Right lobe of liver (tissue), 6 donors: ENCODE results near the gene CDO1. TPM values are rescaled to one million over a fixed set of nuclear protein-coding genes. Genes with fewer than 3 reads are reported as not detected.
"Not testable (repeated sequence)": the region's sequence is repeated elsewhere in the genome, so short reads cannot be mapped to it uniquely, and the experiment has no call there.

Experiments used
- ATAC-seq, 4 donors: fragments of 200-7000 bp; cut with Tn5 transposase; one replicate each; pipeline ENCODE4 v1.9.1; 2020; ENCODE audit warnings: mild to moderate bottlenecking in 4 of 4, moderate library complexity in 4 of 4
- DNase-seq, 3 donors: peaks; one replicate each; pipeline ENCODE4 v3.0.0-alpha.2; 2020
- H3K27ac ChIP-seq, 3 donors: fragments of 200-600 bp; one replicate each; pipeline ENCODE4 v1.8.0; 2022
- H3K27me3 ChIP-seq, 2 donors: fragments of 200-600 bp; one replicate each; pipeline ENCODE4 v1.8.0; 2022
- H3K36me3 ChIP-seq, 4 donors: fragments of 200-600 bp; sonication (generic) in 1 of 4; one replicate each; pipeline versions ENCODE4 v1.5.1 to v1.8.0; 2017 to 2022; ENCODE audit warnings: control low read depth in 1 of 4
- H3K4me1 ChIP-seq, 4 donors: fragments of 200-600 bp; sonication (generic) in 1 of 4; one replicate each; pipeline versions ENCODE4 v1.5.1 to v1.8.0; 2017 to 2022; ENCODE audit warnings: control low read depth in 1 of 4
- H3K4me3 ChIP-seq, 3 donors: fragments of 200-600 bp; one replicate each; pipeline ENCODE4 v1.8.0; 2022
- H3K9me3 ChIP-seq, 4 donors: fragments of 200-600 bp; sonication (generic) in 1 of 4; one replicate each; pipeline versions ENCODE4 v1.5.1 to v1.8.0; 2017 to 2022; ENCODE audit warnings: control low read depth in 1 of 4
- CTCF ChIP-seq, 4 donors: fragments of 200-600 bp in 3 of 4; fragments of 450-650 bp in 1 of 4; IDR thresholded peaks; one replicate each; pipeline versions ENCODE4 v1.5.1 to v1.8.0; 2016 to 2022; ENCODE audit warnings: antibody characterized with exemption in 4 of 4, mild to moderate bottlenecking in 2 of 4
- POLR2A ChIP-seq: fragments of 450-650 bp; IDR thresholded peaks from one replicate; pipeline ENCODE4 v1.6.1; 2017; ENCODE audit warnings: antibody characterized with exemption, mild to moderate bottlenecking
- WGBS: methylation state at CpG from one replicate; pipeline ENCODE4 v1.1.6; 2018; ENCODE audit warnings: low coverage, low lambda C conversion rate; ENCODE audit not compliant: insufficient coverage; ENCODE audit errors: missing lambda C conversion rate; 5-methylcytosine and 5-hydroxymethylcytosine counted together
- intact Hi-C, 2 donors: fragments of 100-400 bp; cut with DNase I; formaldehyde crosslinking; loops; one replicate each; pipeline versions ENCODE4 v1.11.2 to v1.14.1; 2022
- total RNA-seq, 6 experiments: library from RNA; depleted of rRNA in 2 of 6; stranded (reverse); fragments of >200 nt in 2 of 6; fragmentation: NEBNext Ultra II Directional in 3 of 6; extraction: Animal tissue kit (Norgen Biotek cat#: 25700) in 3 of 6; gene quantifications; one replicate each; pipeline versions ENCODE4 v1.1.0 to v1.2.4, GENCODE V29; 2016 to 2023
- donor health status: DM: no; HTN: yes; CAD: no.
- donor health status: DM: no; HTN: no; CAD: no.
- donor health status: DM: no; HTN: no; CAD: no.
- donor health status: DM: no; HTN: yes; CAD: no.
- donor health status: DM: no; HTN: yes; CAD: no.

The CDO1 gene
- total RNA-seq, 6 experiments from 2014 or later = 98.9 to 260 (median 154) TPM

GRCh38 chr5:115811406-115811805, 5.1 kb downstream of the CDO1 start:
- no peak for ATAC-seq
- intact Hi-C loops = no loop called here
- H3K4me3 ChIP-seq = no peak overlapping the region
- no peak for DNase-seq
- peaks cover 0 to 55% (median 10%) of the 10 kb centered on the region in 4 donors for H3K36me3 ChIP-seq
- no peaks in the 10 kb centered on the region for H3K9me3 ChIP-seq
- H3K27me3 ChIP-seq = no peaks in the 10 kb centered on the region
- peaks cover 0 to 57% (median 9%) of the 10 kb centered on the region in 4 donors for H3K4me1 ChIP-seq
- H3K27ac ChIP-seq = no peak overlapping the region
- TF ChIP-seq CTCF (IDR thresholded peaks at IDR 0.05) = no peak
- TF ChIP-seq POLR2A = no peak

DNA sequence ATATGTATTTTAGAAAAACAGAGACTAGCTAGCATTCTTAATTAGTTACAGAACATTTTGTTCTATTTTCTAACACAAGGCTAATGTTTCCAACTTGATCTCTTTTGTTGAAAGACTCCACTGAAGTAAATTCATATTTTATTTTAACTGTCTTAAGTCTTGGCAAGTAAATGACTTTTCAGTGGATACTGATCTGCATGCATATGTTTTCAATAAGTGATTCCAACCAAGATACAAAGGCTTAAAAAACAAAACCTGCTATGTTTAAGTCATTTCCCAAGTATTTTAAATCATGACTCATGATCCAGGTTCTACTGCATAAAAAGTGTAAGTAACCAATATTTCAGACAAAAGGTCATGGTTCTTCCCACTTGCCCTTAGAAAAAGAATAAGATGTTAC, 5.7 kb downstream of the CDO1 start:
- TF ChIP-seq POLR2A (no peak), CTCF (IDR thresholded peaks at IDR 0.05) (no peak)
- Histone ChIP-seq H3K9me3 (no peaks in the 10 kb centered on the region), H3K27me3 (no peaks in the 10 kb centered on the region), H3K4me1 (peaks cover 0 to 63% (median 9%) of the 10 kb centered on the region in 4 donors), H3K36me3 (peaks cover 0 to 61% (median 12%) of the 10 kb centered on the region in 4 donors), H3K27ac (no peak overlapping the region), H3K4me3 (no peak overlapping the region)
- ATAC-seq = no peak
- intact Hi-C loops = no loop called here
- DNase-seq = no peak

DNA sequence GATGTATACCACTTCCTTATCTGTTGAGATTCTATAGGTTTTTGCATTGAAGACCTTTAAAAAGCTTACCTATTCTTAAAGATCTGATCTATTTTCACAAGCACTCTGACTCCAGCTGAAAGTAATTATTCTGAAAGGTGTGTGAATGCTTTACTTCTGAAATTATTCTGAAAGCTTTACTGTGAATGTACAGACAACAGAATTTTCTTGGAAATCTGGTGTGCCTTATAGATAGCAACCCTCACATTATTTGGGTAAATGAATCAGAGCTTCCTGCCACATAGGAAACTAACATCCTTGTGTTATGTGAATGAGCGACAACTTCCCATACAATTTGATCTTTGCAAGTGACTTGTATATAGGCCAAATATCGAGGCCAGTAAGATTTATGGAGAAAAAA, 6.5 kb downstream of the CDO1 start:
- 70% methylated on average over 2 of the region's 2 CpGs for WGBS
- intact Hi-C loops = no loop called here
- DNase-seq = no peak
- H3K4me1 ChIP-seq = peaks cover 0 to 70% (median 9%) of the 10 kb centered on the region in 4 donors
- H3K4me3 ChIP-seq = no peak overlapping the region
- H3K27ac ChIP-seq = no peak overlapping the region
- peaks cover 0 to 69% (median 16%) of the 10 kb centered on the region in 4 donors for H3K36me3 ChIP-seq
- TF ChIP-seq POLR2A (no peak), CTCF (IDR thresholded peaks at IDR 0.05) (no peak)
- H3K9me3 ChIP-seq = no peaks in the 10 kb centered on the region
- ATAC-seq = no peak
- H3K27me3 ChIP-seq = no peaks in the 10 kb centered on the region

GRCh38 chr5:115808066-115808465, 8.4 kb downstream of the CDO1 start:
- H3K27ac ChIP-seq = peak overlapping the region in 1 of 3 donors; percentile 41
- H3K9me3 ChIP-seq, intact Hi-C loops, DNase-seq, ATAC-seq, H3K27me3 ChIP-seq, H3K4me3 ChIP-seq: not testable (repeated sequence)
- WGBS = 80% methylated on average over 2 of the region's 2 CpGs
- H3K36me3 ChIP-seq = peaks cover 0 to 83% (median 19%) of the 10 kb centered on the region in 4 donors
- H3K4me1 ChIP-seq = peaks cover 0 to 74% (median 9%) of the 10 kb centered on the region in 4 donors

- H3K4me3 ChIP-seq = no peak overlapping the region
- WGBS = 49% methylated on average over 2 of the region's 2 CpGs
Measured at GRCh38 chr5:115807654-115808052, 8.8 kb downstream of the CDO1 start.

More at GRCh38 chr5:115807654-115808052, 8.8 kb downstream of the CDO1 start:
- no peaks in the 10 kb centered on the region for H3K9me3 ChIP-seq
- H3K36me3 ChIP-seq = peaks cover 0 to 83% (median 19%) of the 10 kb centered on the region in 4 donors
- H3K27ac ChIP-seq = peak overlapping the region in 1 of 3 donors; percentile 41
- TF ChIP-seq CTCF (IDR thresholded peaks at IDR 0.05) (no peak), POLR2A (no peak)
- peaks cover 0 to 74% (median 10%) of the 10 kb centered on the region in 4 donors for H3K4me1 ChIP-seq
- ATAC-seq = peak in 1 of 4 donors; percentile 51
- intact Hi-C loops = no loop called here
- no peaks in the 10 kb centered on the region for H3K27me3 ChIP-seq
- no peak for DNase-seq
